ENCODE measurements around the gene CELSR1. TPM values are rescaled to one million over a fixed set of nuclear protein-coding genes. Genes with fewer than 3 reads are reported as not detected.

Gene CELSR1
- total RNA-seq, 1 experiment from 2014 or later, result 8.7 TPM

DNA sequence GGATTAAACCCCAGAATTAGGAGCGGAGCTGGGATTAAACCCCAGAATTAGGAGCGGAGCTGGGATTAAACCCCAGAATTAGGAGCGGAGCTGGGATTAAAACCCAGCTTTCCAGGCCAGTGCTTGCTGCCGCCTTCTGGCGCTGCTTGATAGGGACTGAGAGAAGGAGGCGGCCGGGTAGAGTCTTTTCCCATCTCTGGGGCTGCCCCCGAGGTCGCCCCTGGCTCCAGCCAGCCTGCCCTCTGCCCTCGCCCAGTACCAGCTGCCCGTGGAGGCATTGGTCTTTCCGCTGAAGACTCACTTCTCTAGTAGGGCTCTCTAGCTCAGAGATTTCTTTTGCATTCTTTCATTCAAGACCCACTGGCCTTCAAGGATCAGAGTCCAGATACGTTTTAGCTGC lies 196.7 kb downstream of the CELSR1 start:
- DNase-seq (ENCODE audit: extremely low read depth, low read depth), result no peak

DNA sequence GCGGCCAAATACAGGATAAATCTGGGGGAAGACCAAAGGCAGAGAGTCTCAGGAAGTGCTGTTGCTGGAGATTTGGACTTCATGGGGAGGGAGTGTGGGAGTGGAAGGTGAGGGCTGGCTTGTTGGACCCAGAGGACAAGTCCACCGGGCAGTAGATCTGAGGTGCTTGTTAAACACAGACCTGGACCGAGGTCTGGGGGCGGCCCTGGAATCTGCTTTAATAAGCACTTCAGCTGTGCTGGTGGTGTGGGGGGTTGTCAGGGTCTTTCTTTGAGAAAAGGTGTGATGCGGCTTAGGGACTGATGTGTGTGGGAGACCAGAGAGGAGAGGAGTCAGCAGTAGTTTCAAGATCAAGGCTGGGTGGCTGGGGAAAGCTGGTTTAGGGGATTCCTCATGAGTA lies 197.5 kb downstream of the CELSR1 start:
- no peak for DNase-seq (ENCODE audit: extremely low read depth, low read depth)

DNA sequence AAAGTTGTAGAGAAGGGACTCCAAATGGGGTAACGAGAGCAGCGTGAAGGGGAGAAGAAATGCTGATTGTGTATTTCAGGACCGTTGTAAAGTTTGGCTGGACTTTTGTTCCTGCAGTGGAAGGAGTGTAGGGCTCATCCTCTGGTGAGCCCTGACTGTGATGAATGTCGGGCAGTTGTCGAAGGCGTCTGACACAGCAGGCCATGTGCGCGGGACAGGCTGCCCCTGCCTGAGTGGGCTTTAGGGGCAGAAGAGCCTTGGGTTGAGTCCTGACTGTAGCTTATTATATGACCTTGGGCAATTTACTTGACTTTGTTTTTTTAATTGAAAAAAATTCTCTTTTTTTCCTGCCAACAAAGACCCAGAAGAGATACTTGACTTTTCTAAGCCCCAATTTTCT lies 198.8 kb downstream of the CELSR1 start:
- no peak for DNase-seq (ENCODE audit: extremely low read depth, low read depth)

DNA sequence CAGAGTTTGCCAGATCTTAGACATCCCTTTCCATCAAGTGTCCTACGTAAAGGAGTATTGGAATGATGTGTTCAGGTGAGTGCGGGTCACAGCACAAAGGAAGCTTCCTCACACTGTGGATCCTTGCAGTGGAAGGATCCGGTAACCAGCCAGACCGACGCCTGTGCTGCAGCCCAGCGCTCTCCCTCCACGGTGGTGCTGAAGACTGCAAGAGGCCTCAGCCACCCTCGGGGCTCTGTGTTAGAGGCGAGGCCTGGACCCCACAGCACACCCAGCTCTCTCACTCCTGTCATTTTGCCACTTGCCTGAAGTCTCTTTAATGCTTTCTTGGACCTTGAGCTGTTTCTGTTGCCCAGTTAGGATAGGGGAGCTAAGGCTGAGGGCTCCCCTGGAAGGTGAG lies 199.6 kb downstream of the CELSR1 start:
- no peak for DNase-seq (ENCODE audit: extremely low read depth, low read depth)

DNA sequence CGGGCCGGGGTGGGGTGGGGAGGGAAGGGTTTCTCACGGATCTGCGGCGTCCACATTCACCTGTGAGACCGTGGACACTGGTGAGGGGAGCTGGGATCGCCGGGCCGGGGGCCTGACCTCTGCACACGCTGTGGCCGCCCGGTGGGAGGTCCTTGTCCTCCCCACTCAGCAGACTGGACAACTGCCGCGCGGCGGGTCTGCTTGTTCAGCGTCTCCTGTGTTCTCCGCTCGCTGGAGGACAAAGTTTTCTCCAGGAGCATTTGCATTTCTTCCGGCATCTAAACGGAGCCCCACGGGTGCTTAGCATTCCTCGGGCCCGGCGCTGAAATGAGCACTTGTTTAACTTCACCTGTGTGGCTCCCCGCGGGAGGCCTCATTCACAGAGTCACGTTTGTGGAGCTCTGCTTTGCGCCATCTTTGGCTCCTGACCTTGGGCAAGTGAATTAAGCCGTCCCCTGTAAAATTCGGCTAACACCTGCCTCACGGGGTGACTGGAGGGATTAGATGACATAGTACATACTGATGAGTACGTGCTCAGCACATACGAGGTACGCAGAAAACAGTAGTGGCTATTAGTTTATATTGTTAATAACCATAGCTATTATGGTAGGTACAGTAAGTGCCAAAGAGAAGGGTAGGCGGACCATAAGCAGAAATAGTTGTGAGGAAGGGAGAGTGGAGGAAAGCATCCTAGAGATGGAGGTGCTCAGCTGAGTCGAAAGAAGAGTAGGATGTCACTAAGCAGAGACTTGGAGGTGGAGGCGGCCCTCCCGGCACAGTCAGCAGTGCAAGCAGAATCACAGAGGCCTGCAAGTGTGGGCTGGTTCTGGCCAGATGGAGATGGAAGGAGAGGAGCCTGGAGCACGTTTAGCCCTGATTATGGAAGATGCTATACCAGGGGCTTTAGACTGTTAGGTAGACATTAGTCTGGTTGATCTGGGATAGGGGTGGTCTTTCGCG lies 201.0 kb downstream of the CELSR1 start:
- no peak for DNase-seq (ENCODE audit: extremely low read depth, low read depth)

DNA sequence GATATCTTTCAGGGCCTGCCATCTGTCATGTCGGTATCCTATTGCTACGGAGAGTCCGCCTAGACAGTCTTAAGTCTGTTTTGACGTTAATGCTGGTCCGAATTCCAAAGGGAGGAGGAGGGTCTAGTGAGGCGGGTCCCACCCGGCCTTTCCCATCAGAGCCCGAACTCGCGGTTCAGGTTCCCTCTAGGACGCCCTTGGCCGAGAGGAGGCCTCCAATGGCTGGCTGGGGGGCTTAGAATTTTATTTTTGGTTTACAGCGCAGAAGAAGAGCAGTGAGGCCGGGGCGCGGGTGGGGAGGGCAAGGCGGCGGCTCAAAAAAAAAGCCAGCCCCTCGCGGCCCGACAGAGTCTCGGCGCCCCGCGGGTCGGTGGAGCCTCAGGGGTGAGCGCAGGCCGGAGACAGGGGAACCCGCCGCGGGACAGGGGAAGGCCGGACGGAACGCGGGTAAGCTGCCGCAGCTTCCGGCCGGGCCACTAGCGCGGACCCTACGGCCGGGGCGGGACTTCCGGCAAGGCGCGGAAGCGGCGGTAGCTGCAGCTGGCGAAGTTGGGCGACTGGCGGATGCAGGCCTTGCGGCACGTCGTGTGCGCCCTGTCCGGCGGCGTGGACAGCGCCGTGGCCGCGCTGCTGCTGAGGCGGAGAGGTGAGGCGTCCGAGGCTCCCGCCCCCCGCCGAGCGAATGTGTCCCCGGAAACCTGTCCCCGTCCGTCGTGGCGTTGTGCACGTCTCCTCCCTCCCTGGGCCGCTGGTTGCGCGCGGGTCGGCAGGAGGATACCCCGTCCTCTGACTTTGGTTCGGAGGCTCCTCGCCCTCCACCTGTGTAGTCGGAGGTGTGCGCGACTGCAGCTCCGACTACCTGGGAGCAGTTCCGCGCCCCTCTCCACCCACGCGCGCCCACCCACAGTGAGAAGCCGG lies 202.0 kb downstream of the CELSR1 start, which contains the start of gene TRMU:
TRMU (plus strand) TSS at position 514 of the 918 bp plus-strand sequence; CDS start at position 565, 51 bp downstream.
- peak; percentile 55 for DNase-seq (ENCODE audit: extremely low read depth, low read depth)

DNA sequence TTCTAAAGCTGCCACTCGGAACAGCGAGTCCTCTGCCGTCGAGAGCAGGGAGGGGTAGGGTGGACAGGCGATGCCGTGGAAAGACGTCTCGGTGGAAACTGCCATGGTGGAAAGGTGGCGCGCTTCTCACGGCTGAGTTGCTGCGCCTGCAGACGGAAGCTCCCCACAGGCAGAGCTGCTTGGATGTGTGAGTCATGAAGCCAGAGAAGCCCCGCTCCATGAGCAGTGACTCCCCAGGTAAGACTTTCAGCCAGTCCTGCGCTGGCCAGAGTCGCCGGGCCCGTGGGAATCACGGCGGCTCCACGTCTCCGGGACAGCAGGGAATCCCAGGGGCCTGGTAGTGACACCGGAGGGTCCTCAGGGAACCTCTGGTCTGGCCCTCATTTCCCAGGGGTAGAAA lies 205.9 kb downstream of the CELSR1 start:
- DNase-seq (ENCODE audit: extremely low read depth, low read depth), result no peak

DNA sequence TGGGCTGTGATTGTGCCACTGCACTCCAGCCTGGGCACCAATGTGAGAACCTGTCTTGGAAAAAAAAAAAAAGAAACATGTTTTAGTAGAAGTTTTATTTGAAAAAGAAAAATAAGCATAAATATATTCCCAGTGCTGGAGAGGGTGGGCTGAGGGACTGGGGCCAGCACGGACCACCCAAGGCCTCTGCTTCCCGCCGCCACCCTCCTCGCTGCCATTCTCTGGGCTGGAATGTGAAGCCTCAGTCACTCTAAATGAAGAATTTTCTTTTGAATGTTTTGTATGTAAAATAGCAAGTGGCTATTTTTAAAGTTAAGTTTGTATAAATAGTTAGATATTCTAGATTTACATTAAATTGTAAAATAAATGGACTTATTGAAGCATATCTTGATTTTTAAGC lies 207.0 kb downstream of the CELSR1 start:
- no peak for DNase-seq (ENCODE audit: extremely low read depth, low read depth)

DNA sequence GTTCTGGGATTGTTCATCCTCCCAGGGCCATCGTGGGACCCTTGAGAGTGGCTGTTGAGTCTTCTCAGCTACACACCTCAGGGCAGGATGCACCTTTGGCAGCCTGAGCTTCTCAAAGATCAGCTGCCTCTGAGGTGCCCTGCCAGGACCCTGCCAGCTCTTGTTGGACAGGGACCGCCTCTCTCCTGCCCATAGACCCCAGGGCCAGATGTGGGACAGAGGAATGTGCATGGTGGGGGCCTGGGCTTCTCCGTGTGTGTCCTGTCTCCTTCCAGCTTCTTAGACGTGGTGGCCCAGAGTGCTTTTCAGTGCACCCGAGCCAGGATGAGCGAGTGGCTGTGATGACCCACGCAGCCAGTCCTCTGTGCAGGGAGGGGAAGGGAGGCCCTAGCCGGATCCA lies 207.8 kb downstream of the CELSR1 start:
- DNase-seq (ENCODE audit: extremely low read depth, low read depth), result no peak

DNA sequence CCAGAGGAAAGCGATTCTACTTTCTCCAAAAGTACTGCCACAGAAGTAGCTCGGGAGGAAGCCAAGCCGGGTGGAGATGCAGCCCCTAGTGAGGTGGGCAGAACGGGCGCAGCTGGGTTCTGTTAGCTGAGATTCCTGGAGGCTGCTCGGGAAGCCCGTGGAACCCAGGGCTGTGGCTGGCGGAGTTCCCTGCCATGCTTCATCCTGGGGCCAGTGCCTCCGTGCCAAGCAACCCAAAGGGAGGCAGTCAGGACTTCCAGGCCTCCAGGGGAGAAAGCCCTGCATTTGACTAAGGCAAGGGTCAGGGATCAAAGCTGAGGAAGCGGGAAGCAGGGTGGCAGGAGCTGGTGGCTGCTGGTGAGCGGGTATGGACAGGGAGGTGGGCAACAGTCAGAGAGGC lies 208.6 kb downstream of the CELSR1 start:
- DNase-seq (ENCODE audit: extremely low read depth, low read depth), result no peak

DNA sequence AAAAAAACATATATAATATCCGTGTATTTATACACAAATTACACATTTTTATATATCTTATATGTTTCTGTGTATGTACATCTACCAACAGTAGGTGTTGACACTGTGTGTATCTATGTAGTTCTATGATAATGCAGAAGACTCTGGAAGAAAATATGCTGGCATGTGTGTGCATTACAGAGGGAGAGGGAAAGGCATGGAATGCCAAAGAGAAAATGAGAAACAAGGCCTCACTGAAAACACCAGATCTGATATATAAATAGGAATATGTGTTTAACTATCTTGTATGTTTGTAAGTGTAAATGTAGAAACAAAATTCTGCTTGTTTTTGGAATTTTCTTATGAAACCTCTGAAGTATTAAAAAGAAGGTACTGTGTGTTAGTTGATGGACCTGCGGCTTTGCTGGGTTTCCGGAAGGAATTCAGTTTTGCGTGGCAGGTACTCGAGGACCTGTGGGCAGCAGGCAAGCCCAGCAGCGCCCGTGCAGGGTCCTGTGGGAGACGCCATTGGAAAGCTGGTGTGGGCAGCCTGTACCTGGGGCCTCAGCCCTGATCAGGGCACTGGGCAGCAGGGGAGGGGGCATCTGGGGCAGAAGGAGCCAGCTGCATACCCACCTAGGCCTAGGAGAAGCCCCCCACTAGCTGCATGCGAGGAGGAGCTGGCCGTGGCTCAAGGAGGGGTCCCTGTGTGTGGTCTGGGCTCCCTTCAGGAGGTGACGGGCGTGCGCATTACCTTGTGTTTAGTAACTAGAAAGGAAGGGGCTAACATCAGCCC lies 209.5 kb downstream of the CELSR1 start:
- no peak for DNase-seq (ENCODE audit: extremely low read depth, low read depth)

DNA sequence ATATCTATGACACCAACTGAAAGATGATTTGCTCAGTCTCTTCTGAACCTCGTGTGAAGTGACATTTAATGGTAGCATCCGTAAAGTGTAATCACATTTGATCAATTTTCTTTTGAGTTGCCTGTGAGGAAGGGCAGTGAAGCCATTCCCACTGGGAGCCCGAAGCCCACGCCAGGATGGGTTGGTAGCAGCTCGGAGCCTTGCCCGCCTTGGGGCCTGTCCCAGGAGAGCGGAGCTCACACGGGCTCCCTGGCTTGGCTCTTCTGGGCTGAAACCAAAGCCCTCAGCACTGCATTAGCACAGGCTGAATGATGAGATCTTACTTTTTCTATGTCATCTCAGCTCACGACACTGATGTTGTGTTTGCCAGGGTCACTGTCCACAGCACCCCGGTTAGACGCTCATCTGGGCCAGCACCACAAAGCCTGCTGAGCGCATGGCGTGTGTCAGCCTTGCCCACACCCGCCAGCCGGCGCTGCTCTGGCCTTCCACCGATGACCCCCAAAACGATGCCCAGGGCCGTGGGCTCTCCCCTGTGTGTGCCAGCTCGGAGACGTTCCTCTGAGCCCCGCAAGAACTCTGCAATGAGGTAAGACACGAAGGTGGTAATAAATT lies 211.2 kb downstream of the CELSR1 start:
- DNase-seq (ENCODE audit: extremely low read depth, low read depth), result no peak

DNA sequence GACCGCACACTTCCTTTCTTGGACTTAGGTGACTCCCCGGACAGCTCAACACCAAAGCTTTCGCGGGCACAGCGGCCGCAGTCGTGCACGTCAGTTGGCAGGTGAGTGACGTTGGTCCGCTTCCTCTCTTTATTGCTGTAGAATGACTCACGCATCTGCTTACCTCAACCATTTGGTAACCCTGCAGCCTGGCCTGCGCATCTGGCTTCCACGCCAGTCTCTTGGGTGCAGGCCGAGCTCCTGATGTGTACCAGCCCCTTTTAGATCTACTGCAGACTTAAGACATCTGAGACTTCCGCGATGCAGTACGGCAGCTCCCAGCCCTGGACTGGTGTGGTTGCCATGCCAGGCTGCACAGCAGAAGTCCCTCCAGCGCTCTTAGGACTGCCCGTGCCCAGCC lies 214.3 kb downstream of the CELSR1 start:
- no peak for DNase-seq (ENCODE audit: extremely low read depth, low read depth)

DNA sequence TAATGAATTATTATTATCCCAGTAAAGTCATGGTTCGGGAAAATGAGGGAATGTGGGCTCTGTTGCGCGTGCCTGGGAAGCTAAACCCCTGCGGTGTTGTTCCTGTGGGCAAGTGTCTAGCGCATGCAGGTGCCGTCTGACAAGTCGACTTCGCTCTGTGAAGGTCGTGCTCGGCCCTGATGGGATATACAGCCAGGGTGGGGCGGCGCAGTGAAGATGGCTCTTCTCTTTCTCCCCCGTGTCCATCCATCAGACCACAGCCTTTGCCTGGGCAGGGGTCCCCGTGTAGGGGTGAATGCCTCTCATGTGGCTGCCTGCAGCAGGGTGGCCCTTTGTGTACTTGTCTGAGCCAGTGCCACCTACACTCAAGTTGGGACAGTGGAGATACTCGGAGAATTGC lies 214.7 kb downstream of the CELSR1 start:
- DNase-seq (ENCODE audit: extremely low read depth, low read depth), result no peak

DNA sequence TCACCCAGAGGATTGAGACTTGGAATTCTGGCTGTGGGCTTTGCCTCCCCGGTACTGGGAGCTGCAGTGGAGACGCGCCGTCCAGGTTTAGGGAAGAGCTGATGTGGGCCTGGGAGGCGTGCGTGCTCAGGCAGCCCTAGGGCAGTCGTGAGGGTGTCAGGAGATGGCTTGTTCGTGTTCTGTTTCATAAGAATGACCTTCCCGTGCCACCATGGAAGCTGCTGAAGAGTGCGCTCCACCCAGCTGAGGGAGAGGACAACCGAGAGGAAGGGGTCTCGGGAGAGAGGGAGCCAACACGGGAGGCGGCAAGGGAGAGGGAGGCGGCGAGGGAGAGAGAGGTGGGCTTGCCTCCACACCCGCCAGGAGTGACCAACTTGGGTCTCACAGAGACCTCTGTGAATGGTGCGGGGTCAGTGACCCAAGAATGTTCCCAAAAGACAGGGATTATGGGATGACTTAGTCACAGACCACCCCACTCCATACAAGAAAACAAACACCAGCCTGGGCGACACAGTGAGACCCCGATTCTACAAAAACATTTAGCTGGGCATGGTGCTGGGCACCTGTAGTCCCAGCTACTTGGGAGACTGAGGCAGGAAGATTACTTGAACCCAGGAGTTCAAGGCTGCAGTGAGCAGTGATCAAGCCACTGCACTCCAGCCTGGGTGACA lies 216.6 kb downstream of the CELSR1 start:
- DNase-seq (ENCODE audit: extremely low read depth, low read depth), result no peak

DNA sequence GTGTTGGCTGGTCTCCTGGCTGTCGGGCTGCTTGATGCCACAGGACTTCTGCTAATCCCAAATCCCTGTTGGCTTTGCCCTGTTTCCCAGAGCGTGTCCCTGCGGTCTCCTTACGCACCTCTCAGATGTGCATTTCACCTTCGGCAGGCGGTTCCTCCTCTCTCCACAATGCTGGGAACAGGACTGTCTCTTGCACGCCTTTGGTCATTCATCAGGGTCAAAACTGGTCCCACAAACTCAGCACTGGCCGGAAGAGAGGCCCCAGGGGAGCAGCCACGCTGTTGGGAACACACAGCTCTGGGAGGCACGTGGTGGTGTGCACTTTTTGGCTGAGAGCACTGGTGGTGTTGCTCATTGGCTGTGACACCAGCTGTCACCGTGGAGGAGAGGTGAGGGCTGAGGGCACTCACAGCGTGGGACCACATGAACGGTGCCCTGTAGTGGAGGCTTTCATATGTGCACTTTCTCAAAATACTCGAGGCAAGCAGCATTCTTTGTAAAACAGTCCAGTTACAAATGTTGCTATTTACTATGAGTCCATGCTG lies 217.2 kb downstream of the CELSR1 start:
- DNase-seq (ENCODE audit: extremely low read depth, low read depth), result no peak

DNA sequence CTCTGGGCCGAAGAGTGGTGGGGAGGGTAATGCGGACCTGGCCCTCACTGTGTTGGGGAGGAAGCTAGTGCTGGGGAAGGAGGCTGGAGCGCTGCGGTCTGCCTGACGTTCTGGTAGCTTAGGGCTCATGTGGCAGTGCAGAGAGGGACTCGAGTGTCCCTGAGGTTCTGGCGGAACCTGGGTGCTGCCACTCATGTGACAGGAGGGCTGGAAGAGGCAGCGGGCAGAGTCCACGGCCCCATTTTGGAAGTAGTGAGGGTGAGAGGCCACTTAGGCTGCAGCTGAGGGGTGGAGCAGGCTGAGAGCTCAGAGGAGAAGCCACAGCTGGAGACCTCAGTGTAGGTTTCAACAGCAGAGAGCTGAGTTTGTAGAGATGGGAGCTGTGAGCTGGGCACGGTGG lies 218.1 kb downstream of the CELSR1 start:
- no peak for DNase-seq (ENCODE audit: extremely low read depth, low read depth)

DNA sequence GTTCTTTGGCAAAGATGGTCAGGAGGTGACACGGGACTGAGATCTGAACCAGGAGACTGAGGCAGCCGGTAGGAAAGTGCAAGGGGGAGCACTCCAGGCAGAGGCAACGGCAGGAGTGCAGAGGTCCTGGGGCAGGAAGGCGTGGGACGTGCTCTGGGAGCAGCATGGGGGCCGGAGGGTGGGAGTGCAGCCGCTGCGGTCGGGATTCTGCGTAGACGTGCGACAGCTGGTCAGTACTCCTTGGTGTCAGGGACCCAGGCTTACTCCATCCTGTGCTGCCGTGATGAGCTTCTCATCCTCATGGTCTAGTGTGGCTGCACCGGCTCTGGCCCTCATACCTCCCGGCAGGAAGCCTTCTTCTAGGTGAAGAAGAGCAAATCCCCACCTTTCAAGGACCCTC lies 218.8 kb downstream of the CELSR1 start:
- DNase-seq (ENCODE audit: extremely low read depth, low read depth), result no peak

DNA sequence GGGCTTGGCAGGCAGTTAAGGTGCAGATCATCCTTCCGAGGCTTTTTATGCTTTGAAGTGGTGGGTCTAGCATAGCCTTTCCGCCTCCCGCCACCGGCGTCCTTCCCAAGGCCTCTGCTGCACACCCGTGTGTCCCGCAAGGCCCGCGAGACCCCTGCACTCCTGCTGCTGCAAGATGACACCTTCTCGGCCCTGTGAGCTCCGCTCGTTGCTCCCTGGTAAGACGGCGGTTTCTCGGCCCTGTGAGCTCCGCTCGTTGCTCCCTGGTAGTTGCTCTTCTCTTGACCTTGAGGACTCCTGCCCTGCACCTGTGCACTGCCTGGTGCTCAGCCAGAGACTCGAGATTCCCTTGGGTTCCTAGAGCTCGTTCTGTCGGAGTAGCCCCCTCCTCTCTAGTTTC lies 219.8 kb downstream of the CELSR1 start:
- no peak for DNase-seq (ENCODE audit: extremely low read depth, low read depth)
